NCI-H226 (cell line): ENCODE measurements around the gene ZNF276.
A peak's percentile ranks its signal among the peaks of the same experiment; 100 is the strongest.
"Not testable (repeated sequence)": the region's sequence is repeated elsewhere in the genome, so short reads cannot be mapped to it uniquely, and the experiment has no call there.

ENCODE experiments used
- DNase-seq: peaks from one replicate; pipeline ENCODE4 v3.0.0-alpha.2; 2015

ZNF276 gene

GRCh38 chr16:89696670-89697128, 24.6 kb upstream of the ZNF276 start:
- no peak for DNase-seq

GRCh38 chr16:89697161-89697615, 24.1 kb upstream of the ZNF276 start:
- no peak for DNase-seq

DNA sequence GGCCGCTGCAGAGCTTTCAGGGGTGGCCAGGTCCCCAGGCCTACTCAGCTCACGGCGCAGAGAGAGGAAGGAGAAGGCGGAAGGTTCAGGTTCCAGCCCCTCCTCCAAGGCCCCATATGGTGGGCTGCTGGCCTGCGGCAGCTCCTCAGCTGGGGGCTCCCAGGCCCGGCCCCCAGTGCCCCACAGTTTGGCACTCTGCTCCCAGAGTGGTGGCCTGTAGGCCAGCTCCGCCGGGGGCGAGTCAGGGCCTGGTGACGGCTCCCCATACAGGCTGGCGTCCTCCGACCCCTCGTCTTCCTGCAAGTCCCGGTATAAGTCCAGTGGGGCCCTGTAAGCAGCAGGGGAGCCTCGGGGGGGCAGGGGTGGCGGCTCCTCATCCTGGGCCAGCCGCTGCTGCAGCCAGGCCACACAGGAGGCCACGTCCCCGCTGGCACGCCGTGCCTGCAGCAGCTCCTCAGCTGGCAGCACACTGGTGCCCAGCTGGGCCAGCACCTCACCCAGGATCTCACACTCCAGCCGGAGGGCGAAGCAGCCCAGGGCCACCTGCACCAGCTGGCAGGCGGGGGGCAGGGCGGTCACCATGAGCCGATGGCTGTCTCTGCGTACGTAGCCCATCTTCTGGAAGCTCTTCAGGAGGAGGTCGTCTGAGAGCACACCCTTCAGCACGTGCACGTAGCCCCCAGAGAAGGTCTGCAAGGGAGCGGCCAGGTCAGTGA, 23.6 kb upstream of the ZNF276 start:
- DNase-seq = no peak

DNA sequence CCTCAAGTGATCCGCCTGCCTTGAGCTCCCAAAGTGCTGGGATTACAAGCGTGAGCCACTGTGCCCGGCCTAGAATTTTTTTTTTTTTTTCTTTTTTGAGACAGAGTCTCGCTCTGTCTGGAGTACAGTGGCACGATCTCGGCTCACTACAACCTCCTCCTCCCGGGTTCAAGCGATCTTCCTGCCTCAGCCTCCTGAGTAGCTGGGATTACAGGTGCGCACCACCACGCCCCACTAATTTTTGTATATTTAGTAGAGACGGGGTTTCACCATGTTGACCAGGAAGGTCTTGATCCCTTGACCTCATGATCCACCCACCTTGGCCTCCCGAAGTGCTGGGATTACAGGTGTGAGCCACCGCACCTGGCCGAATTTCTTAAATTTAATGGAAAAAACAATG, 22.6 kb upstream of the ZNF276 start:
- DNase-seq = not testable (repeated sequence)

- not testable (repeated sequence) for DNase-seq
These were observed 21.7 kb upstream of the ZNF276 start for GRCh38 chr16:89699629-89700099.

DNA sequence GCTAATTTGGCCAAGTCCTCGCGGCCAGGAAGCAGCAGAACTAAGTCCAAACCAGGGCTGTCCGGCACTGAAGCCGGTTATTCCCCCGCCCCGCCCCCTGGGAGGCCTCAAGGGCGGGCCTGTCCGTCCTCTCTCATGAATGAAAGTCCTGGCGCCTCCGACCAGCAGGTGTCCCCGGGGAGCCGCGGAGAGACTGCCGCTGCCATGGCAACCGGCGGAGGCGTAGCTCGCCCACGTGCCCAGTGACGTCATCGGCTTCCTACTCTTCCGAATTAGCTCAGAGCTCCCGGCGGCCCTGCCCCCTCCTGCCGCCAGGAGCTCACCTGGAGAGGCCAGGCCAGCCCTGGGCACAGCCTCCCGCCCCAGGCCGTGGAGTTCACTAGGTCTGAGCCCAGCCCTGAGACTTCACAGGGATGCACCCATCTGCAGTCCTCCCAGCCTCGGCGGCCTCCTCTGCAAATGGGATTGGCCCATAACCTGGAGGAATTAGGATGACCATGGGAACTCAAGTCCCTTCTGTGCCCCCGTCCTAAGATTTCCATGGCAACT, 21.2 kb upstream of the ZNF276 start:
- DNase-seq = peak; percentile 97

DNA sequence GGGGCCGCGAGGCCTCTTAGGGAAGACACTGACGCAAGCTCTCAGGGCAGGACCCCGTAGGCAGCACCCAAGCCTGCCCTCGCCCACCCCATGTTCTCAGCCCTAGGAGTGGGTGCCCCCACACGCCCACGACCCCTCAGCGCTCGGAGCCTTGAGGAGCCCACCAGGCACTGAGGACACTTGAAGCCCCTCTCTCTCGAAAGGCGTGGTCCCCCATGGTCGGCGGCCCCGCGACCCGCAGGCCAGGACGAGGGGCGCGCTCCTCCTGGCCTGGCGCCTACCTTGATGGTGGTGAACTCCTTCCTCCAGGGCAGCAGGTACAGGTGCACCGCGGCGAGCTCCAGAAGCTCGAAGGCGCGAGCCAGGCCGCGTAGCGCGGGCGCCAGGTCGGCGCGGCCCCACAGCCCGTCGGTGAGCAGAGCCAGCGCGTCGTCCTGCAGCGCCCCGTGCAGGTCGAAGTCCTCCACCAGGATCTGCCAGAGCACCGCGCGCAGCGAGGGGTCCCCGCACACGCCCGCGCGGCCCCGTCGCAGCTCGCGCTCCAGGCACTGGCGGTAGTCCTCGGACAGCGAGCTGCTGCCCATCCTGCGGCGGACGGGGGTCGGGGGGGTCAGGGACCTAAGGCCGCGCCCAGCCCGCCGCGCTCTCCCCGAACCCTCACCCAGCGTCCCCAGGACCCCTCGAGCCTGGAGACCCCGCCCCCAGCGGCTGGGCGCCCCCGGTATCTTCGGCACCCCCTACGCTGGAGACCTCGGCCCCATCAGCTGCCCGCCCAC, 20.5 kb upstream of the ZNF276 start:
- peak; percentile 57 for DNase-seq

- peak; percentile 89 for DNase-seq
These were observed 19.6 kb upstream of the ZNF276 start, which contains the start of gene SPATA2L for GRCh38 chr16:89701425-89702406. Gene SPATA2L, minus strand, starts transcription at chr16:89701705. Its CDS starts 473 bp downstream, at chr16:89701232.

GRCh38 chr16:89704281-89704680, 17.1 kb upstream of the ZNF276 start:
- DNase-seq = no peak

- DNase-seq = no peak
These were observed 16.3 kb upstream of the ZNF276 start for GRCh38 chr16:89705006-89705405.

DNA sequence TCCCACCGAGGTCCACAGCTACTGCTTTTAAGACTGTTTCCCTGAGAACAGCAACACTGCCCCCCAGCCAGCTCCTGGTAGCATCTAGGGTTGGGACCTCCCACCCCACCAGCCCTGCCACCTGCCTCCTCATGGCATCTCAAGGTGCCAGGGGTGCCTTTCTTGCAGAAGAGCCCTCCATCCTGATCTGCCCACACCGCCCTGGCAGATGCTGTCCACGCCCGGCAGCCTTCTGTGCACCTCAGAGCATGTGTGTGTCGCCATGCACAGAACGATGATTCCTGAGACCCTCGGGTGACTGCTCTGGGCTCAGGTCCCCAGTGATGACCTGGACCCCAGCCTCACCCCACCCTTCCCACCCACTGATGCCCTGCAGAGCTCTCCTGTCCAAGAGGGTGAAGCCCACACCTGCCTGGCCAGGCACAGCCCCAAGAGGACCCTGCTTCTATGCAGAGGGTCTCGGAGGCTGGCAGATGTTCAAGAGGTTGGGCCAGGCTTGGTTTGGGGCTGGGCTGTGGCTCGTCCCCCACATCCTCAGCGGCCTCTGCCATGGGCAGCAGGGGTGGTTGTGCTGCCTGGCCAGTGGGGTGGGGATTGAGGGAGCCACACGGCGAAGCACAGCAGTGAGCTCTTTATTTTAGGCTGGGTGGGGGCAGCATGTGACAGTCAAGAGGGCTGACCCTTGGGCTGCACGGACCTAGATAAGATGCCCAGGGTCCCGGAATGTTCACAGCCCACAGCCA, 14.6 kb upstream of the ZNF276 start:
- no peak for DNase-seq

- no peak for DNase-seq
These were observed 13.6 kb upstream of the ZNF276 start for GRCh38 chr16:89707695-89708094.

- DNase-seq = no peak
These were observed 12.8 kb upstream of the ZNF276 start for GRCh38 chr16:89708481-89708931.

- DNase-seq = no peak
These were observed 12.2 kb upstream of the ZNF276 start for GRCh38 chr16:89709166-89709565.

- no peak for DNase-seq
These were observed 11.5 kb upstream of the ZNF276 start for GRCh38 chr16:89709716-89710432.

GRCh38 chr16:89710709-89711564, 10.4 kb upstream of the ZNF276 start:
- DNase-seq = no peak

DNA sequence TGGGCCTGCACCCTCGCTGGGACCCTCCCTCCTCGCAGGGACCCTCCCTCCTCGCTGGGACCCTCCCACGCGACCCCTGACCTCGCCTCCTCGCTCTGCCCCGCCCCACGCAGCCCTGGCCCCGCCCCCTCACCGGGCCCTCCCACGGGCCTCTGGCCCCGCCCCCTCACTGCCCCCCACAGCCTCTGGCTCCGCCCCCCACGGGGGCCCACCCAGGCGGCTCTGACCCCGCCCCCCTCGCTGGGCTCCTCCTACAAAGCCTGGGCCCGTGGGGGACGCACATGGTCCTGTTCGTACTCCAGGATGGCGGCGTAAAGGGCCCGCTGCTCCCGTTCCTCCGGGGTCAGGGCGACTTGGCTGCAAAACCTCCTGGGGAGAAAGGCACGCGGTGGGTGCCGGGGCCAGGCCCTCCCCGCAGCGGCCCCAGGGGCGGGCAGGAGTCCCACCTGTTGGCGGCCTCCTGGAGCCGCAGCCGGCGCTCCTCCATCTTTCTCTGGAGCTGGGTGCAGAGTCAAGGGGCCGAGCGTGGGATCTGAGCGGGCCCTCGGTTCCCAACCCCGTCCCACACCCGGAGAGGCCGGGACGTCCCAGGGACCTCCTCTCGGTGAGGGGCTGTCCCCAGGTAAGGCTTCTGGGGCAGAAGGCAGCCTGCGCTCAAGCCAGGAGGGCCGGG, 9.6 kb upstream of the ZNF276 start:
- DNase-seq = no peak

- no peak for DNase-seq
These were observed 9.0 kb upstream of the ZNF276 start for GRCh38 chr16:89712274-89712781.

- no peak for DNase-seq
These were observed 4.8 kb upstream of the ZNF276 start for GRCh38 chr16:89716493-89716892.
